Mucosa of descending colon (tissue), 3 donors: Measurements from ENCODE around the gene GRIA4. TPM values are rescaled to one million over a fixed set of nuclear protein-coding genes. Genes with fewer than 3 reads are reported as not detected.

Source experiments
- ATAC-seq: fragments of 200-7000 bp; cut with Tn5 transposase; one replicate; pipeline ENCODE4 v1.9.1; 2020; ENCODE audit warnings: mild to moderate bottlenecking, moderate library complexity
- DNase-seq, 3 donors: peaks; one replicate each; pipeline ENCODE4 v3.0.0-alpha.2; 2020
- H3K36me3 ChIP-seq: fragments of 200-600 bp; one replicate; pipeline ENCODE4 v1.8.0; 2021; ENCODE audit warnings: low read depth, mild to moderate bottlenecking
- H3K4me1 ChIP-seq: fragments of 200-600 bp; one replicate; pipeline ENCODE4 v1.8.0; 2021; ENCODE audit warnings: low read depth, mild to moderate bottlenecking
- H3K4me3 ChIP-seq: fragments of 200-600 bp; one replicate; pipeline ENCODE4 v1.8.0; 2021; ENCODE audit warnings: mild to moderate bottlenecking
- H3K9me3 ChIP-seq: fragments of 200-600 bp; one replicate; pipeline ENCODE4 v1.8.0; 2021; ENCODE audit warnings: mild to moderate bottlenecking
- CTCF ChIP-seq: fragments of 200-600 bp; IDR thresholded peaks from one replicate; pipeline ENCODE4 v1.8.0; 2022; ENCODE audit warnings: antibody characterized with exemption, mild to moderate bottlenecking
- intact Hi-C, 2 donors: fragments of 100-400 bp; cut with DNase I in 1 of 2; cut with micrococcal nuclease in 1 of 2; formaldehyde crosslinking; loops; one replicate each; pipeline versions ENCODE4 v1.11.0 to v1.11.1; 2022; cut with DNase I, micrococcal nuclease
- total RNA-seq, 3 donors: library from RNA; stranded (reverse); fragmentation: NEBNext Ultra II Directional in 2 of 3; extraction: Animal tissue kit (Norgen Biotek cat#: 25700) in 2 of 3; gene quantifications; one replicate each; pipeline versions ENCODE4 v1.2.1 to v1.2.4, GENCODE V29; 2021 to 2023
- donor health status: DM: no; HTN: no; CAD: no; lungs with moderate emphysema.
- donor health status: DM: no; HTN: no; CAD: no.
- donor health status: DM: no; HTN: yes; CAD: no.

GRIA4 gene
- total RNA-seq, 3 donors from 2014 or later, result 1.6 to 2.3 (median 1.6) TPM

- ATAC-seq (no peak), DNase-seq (no peak)
- Histone ChIP-seq H3K9me3 (no peaks in the 10 kb centered on the region), H3K4me1 (no peaks in the 10 kb centered on the region), H3K36me3 (no peaks in the 10 kb centered on the region), H3K4me3 (no peak overlapping the region)
- TF ChIP-seq CTCF, result no peak
- intact Hi-C loops, result no loop called here
Observed at GRCh38 chr11:105910095-105910715, 300.3 kb downstream of the GRIA4 start.

- intact Hi-C loops, result no loop called here
- Histone ChIP-seq H3K9me3 (no peaks in the 10 kb centered on the region), H3K4me1 (no peaks in the 10 kb centered on the region), H3K4me3 (no peak overlapping the region), H3K36me3 (no peaks in the 10 kb centered on the region)
- no peak for ATAC-seq
- no peak for TF ChIP-seq CTCF
- no peak for DNase-seq
Observed at GRCh38 chr11:105911454-105911853, 301.6 kb downstream of the GRIA4 start.

GRCh38 chr11:105912666-105913065 lies 302.8 kb downstream of the GRIA4 start:
- DNase-seq (no peak), ATAC-seq (no peak)
- Histone ChIP-seq H3K4me3 (no peak overlapping the region), H3K4me1 (no peaks in the 10 kb centered on the region), H3K36me3 (no peaks in the 10 kb centered on the region), H3K9me3 (no peaks in the 10 kb centered on the region)
- TF ChIP-seq CTCF, result no peak
- intact Hi-C loops, result no loop called here

- intact Hi-C loops, result no loop called here
- no peak for ATAC-seq
Observed at GRCh38 chr11:105915021-105915420, 305.1 kb downstream of the GRIA4 start.

GRCh38 chr11:105918039-105918438 lies 308.2 kb downstream of the GRIA4 start:
- intact Hi-C loops, result no loop called here
- no peaks in the 10 kb centered on the region for H3K36me3 ChIP-seq
- no peak for TF ChIP-seq CTCF
- H3K4me3 ChIP-seq, result no peak overlapping the region
- no peak for ATAC-seq
- no peak for DNase-seq
- no peaks in the 10 kb centered on the region for H3K4me1 ChIP-seq
- no peaks in the 10 kb centered on the region for H3K9me3 ChIP-seq

More at GRCh38 chr11:105915021-105915420, 305.1 kb downstream of the GRIA4 start:
- no peak overlapping the region for H3K4me3 ChIP-seq
- H3K36me3 ChIP-seq, result no peaks in the 10 kb centered on the region
- no peak for DNase-seq
- no peaks in the 10 kb centered on the region for H3K4me1 ChIP-seq
- H3K9me3 ChIP-seq, result no peaks in the 10 kb centered on the region
- no peak for TF ChIP-seq CTCF

GRCh38 chr11:105918600-105918999 lies 308.7 kb downstream of the GRIA4 start:
- no peak for DNase-seq
- TF ChIP-seq CTCF, result no peak
- intact Hi-C loops, result no loop called here

More at GRCh38 chr11:105918600-105918999, 308.7 kb downstream of the GRIA4 start:
- Histone ChIP-seq H3K4me3 (no peak overlapping the region), H3K36me3 (no peaks in the 10 kb centered on the region), H3K4me1 (no peaks in the 10 kb centered on the region), H3K9me3 (no peaks in the 10 kb centered on the region)
- no peak for ATAC-seq
